H1 (cell line): ENCODE data around the gene SLC7A10. TPM values are rescaled to one million over a fixed set of nuclear protein-coding genes. Genes with fewer than 3 reads are reported as not detected.

ENCODE experiments used
- ASH2L ChIP-seq: fragments of 200-600, 300-600 bp; sonication (generic); IDR thresholded peaks from one replicate; pipeline ENCODE4 v1.7.1; 2017; ENCODE audit warnings: low read length
- BACH1 ChIP-seq: IDR thresholded peaks from 2 replicates; pipeline ENCODE4 v1.6.1; 2012; ENCODE audit warnings: low read length, improper control_type of control experiment
- CBX8 ChIP-seq: fragments of 300-800, 300-1000 bp; sonication (generic); IDR thresholded peaks from 2 replicates; pipeline ENCODE4 v1.7.1; 2016; ENCODE audit warnings: low read depth, low read length, borderline replicate concordance
- CHD7 ChIP-seq: fragments of 300-600 bp; sonication (generic); IDR thresholded peaks from 2 replicates; pipeline ENCODE4 v1.7.1; 2012; ENCODE audit warnings: low read length, moderate library complexity, mild to moderate bottlenecking, inconsistent platforms; ENCODE audit not compliant: insufficient replicate concordance
- MAX ChIP-seq: IDR thresholded peaks from 2 replicates; pipeline ENCODE4 v1.6.1; 2012; ENCODE audit warnings: inconsistent platforms
- POLR2A ChIP-seq, 2 experiments: IDR thresholded peaks; 1 replicate in 1 of 2; 2 replicates in 1 of 2; pipeline ENCODE4 v1.6.1; 2011; ENCODE audit warnings: low read depth in 2 of 2, low read length in 2 of 2, mild to moderate bottlenecking in 2 of 2; ENCODE audit errors: control extremely low read depth in 1 of 2
- RAD21 ChIP-seq, 2 experiments: IDR thresholded peaks in 1 of 2; conservative IDR thresholded peaks in 1 of 2; 2 replicates each; pipeline ENCODE4 v1.6.1; 2011; ENCODE audit warnings: low read depth in 2 of 2, low read length in 2 of 2, improper control_type of control experiment in 1 of 2, inconsistent platforms in 1 of 2, mild to moderate bottlenecking in 1 of 2, moderate library complexity in 1 of 2
- RFX5 ChIP-seq: IDR thresholded peaks from 2 replicates; pipeline ENCODE4 v1.6.1; 2011; ENCODE audit warnings: low read depth, low read length, improper control_type of control experiment, borderline replicate concordance
- RXRA ChIP-seq: IDR thresholded peaks from 2 replicates; pipeline ENCODE4 v1.6.1; 2011; ENCODE audit warnings: low read depth, mild to moderate bottlenecking, low read length, moderate library complexity; ENCODE audit not compliant: insufficient read depth
- SP1 ChIP-seq: IDR thresholded peaks from 2 replicates; pipeline ENCODE4 v1.6.1; 2011; ENCODE audit warnings: low read depth, low read length
- SRF ChIP-seq: IDR thresholded peaks from 2 replicates; pipeline ENCODE4 v1.6.1; 2011; ENCODE audit warnings: mild to moderate bottlenecking, low read depth, low read length, moderate library complexity
- TAF7 ChIP-seq: optimal IDR thresholded peaks from 2 replicates; pipeline ENCODE3; 2011; ENCODE audit warnings: low read depth, mild to moderate bottlenecking, inconsistent platforms, low read length, moderate library complexity, borderline replicate concordance
- polyA plus RNA-seq, 7 experiments: library from polyadenylated mRNA; depleted of rRNA in 3 of 7; stranded (reverse) in 5 of 7; unstranded in 2 of 7; fragments of >200 nt in 5 of 7; fragments of 200-250 nt in 2 of 7; gene quantifications; 1 replicate in 5 of 7; 2 replicates in 1 of 7; 4 replicates in 1 of 7; pipeline versions ENCODE4 v1.2.1 to v1.2.3, GENCODE V29; 2011 to 2013; ENCODE audit warnings: missing spikeins in 2 of 7, mixed read lengths in 2 of 7
- total RNA-seq: library from RNA; stranded (reverse); fragmentation: NEBNext Ultra II Directional; extraction: Animal tissue kit (Norgen Biotek cat#: 25700); gene quantifications from 2 replicates; pipeline ENCODE4 v1.2.1, GENCODE V29; 2021

The SLC7A10 gene
- total and polyA plus RNA-seq, 2 of the 8 experiments (the other 6 are each of a cell fraction or from before 2014, with no cell fraction given) = 3.7 to 7.1 TPM

GRCh38 chr19:33242911-33243310 lies 17.3 kb upstream of the SLC7A10 start (continued):
- no peak for TF ChIP-seq CHD7
- TF ChIP-seq CBX8 = no peak
- no peak for TF ChIP-seq BACH1
- no peak for TF ChIP-seq ASH2L
- no peak for TF ChIP-seq POLR2A (IDR thresholded peaks at IDR 0.05; ENCODE audit: control extremely low read depth in 1 of 2, low read depth in 2 of 2, low read length in 2 of 2)
- no peak for TF ChIP-seq SP1
- no peak for TF ChIP-seq RFX5
- TF ChIP-seq TAF7 = no peak
- no peak for TF ChIP-seq SRF
- TF ChIP-seq MAX = no peak
- no peak for TF ChIP-seq RXRA
- no peak for TF ChIP-seq RAD21 (IDR thresholded peaks at IDR 0.05 in 1 of 2, conservative IDR thresholded peaks at IDR 0.05 in 1 of 2; ENCODE audit: low read depth in 2 of 2, low read length in 2 of 2)
- TF ChIP-seq, all 59 proteins: peak for 0
